Hematopoietic multipotent progenitor cell treated with erythropoietin and hydrocortisone succinate and interleukin-3 and kit ligand, for 6 days (in vitro differentiated cells): ENCODE results near the gene ACTG1.

Experiments used
- DNase-seq: peaks from one replicate; pipeline ENCODE4 v3.0.0-alpha.2; 2015

ACTG1 gene

GRCh38 chr17:81515530-81516041, 3.0 kb upstream of the ACTG1 start:
- DNase-seq, result no peak

- DNase-seq, result no peak
These were observed 2.3 kb upstream of the ACTG1 start for GRCh38 chr17:81514739-81515529.

- DNase-seq, result no peak
These were observed 1.8 kb upstream of the ACTG1 start for GRCh38 chr17:81514489-81514738.

- DNase-seq, result peak; percentile 61
These were observed 1.3 kb upstream of the ACTG1 start for GRCh38 chr17:81513753-81514488.

- peak; percentile 69 for DNase-seq
These were observed 763 bp upstream of the ACTG1 start for GRCh38 chr17:81513372-81513752.

- peak; percentile 39 for DNase-seq
These were observed 616 bp downstream of the ACTG1 start for GRCh38 chr17:81511804-81512561.

GRCh38 chr17:81511554-81511803, 1.1 kb downstream of the ACTG1 start:
- no peak for DNase-seq

GRCh38 chr17:81510785-81511553, 1.6 kb downstream of the ACTG1 start:
- DNase-seq, result no peak

GRCh38 chr17:81509972-81510784, 2.4 kb downstream of the ACTG1 start:
- DNase-seq, result no peak

GRCh38 chr17:81509207-81509971, 3.2 kb downstream of the ACTG1 start:
- peak; percentile 56 for DNase-seq

GRCh38 chr17:81508639-81509206, 3.9 kb downstream of the ACTG1 start:
- DNase-seq, result no peak

- DNase-seq, result no peak
These were observed 9.0 kb downstream of the ACTG1 start for GRCh38 chr17:81503619-81504018.

- no peak for DNase-seq
These were observed 10.1 kb downstream of the ACTG1 start for GRCh38 chr17:81502471-81503017.

- DNase-seq, result no peak
These were observed 12.6 kb downstream of the ACTG1 start for GRCh38 chr17:81500047-81500446.

- no peak for DNase-seq
These were observed 13.0 kb downstream of the ACTG1 start for GRCh38 chr17:81499601-81499970.

- no peak for DNase-seq
These were observed 13.5 kb downstream of the ACTG1 start for GRCh38 chr17:81498953-81499600.

- no peak for DNase-seq
These were observed 17.8 kb downstream of the ACTG1 start for GRCh38 chr17:81494626-81495377.

GRCh38 chr17:81493198-81494038, 19.2 kb downstream of the ACTG1 start:
- no peak for DNase-seq

GRCh38 chr17:81492706-81493105, 19.9 kb downstream of the ACTG1 start:
- DNase-seq, result no peak
